HG03432 (cell line): ENCODE measurements around the gene LRP5.
"Not testable (repeated sequence)": the region's sequence is repeated elsewhere in the genome, so short reads cannot be mapped to it uniquely, and the experiment has no call there.

ENCODE experiments used
- ATAC-seq: cut with Tn5 transposase; IDR thresholded peaks from one replicate; pipeline ENCODE4 v1.9.1; 2021; ENCODE audit warnings: mild to moderate bottlenecking, moderate library complexity; ENCODE audit not compliant: unreplicated experiment

The LRP5 gene

GRCh38 chr11:68386331-68386978, 74.1 kb downstream of the LRP5 start:
- ATAC-seq, result no peak

- ATAC-seq, result no peak
Measured at GRCh38 chr11:68387840-68388239, 75.4 kb downstream of the LRP5 start.

- no peak for ATAC-seq
Measured at GRCh38 chr11:68388595-68389198, 76.3 kb downstream of the LRP5 start.

GRCh38 chr11:68390315-68390714, 77.9 kb downstream of the LRP5 start:
- ATAC-seq, result no peak

- ATAC-seq, result no peak
Measured at GRCh38 chr11:68392822-68393221, 80.4 kb downstream of the LRP5 start.

- no peak for ATAC-seq
Measured at GRCh38 chr11:68396516-68396915, 84.1 kb downstream of the LRP5 start.

- no peak for ATAC-seq
Measured at GRCh38 chr11:68397256-68397655, 84.9 kb downstream of the LRP5 start.

- ATAC-seq, result no peak
Measured at GRCh38 chr11:68398995-68399851, 86.8 kb downstream of the LRP5 start.

GRCh38 chr11:68399916-68400315, 87.5 kb downstream of the LRP5 start:
- no peak for ATAC-seq

- not testable (repeated sequence) for ATAC-seq
Measured at GRCh38 chr11:68400584-68400983, 88.2 kb downstream of the LRP5 start.

GRCh38 chr11:68401856-68402255, 89.5 kb downstream of the LRP5 start:
- no peak for ATAC-seq

- no peak for ATAC-seq
Measured at GRCh38 chr11:68402355-68403031, 90.1 kb downstream of the LRP5 start.

- ATAC-seq, result no peak
Measured at GRCh38 chr11:68403424-68403823, 91.0 kb downstream of the LRP5 start.

GRCh38 chr11:68403831-68404230, 91.4 kb downstream of the LRP5 start:
- no peak for ATAC-seq

GRCh38 chr11:68406324-68407313, 94.2 kb downstream of the LRP5 start:
- no peak for ATAC-seq

GRCh38 chr11:68408512-68408911, 96.1 kb downstream of the LRP5 start:
- no peak for ATAC-seq

GRCh38 chr11:68409748-68410344, 97.5 kb downstream of the LRP5 start:
- no peak for ATAC-seq

GRCh38 chr11:68411501-68411991, 99.2 kb downstream of the LRP5 start:
- no peak for ATAC-seq

GRCh38 chr11:68412593-68413475, 100.4 kb downstream of the LRP5 start:
- no peak for ATAC-seq
